Measurements from ENCODE around the gene PPP2R5D. TPM values are rescaled to one million over a fixed set of nuclear protein-coding genes. Genes with fewer than 3 reads are reported as not detected.

The PPP2R5D gene
- total RNA-seq, 1 experiment from 2014 or later: 52.7 TPM

- peaks cover 45% of the 10 kb centered on the region for H3K36me3 Mint-ChIP-seq
- ATAC-seq (no peak), DNase-seq (ENCODE audit: low spot score) (no peak)
- H3K27ac Mint-ChIP-seq: no peak overlapping the region
- TF ChIP-seq CDX4 (CRISPR knock-in tag; IDR thresholded peaks at IDR 0.05; ENCODE audit: borderline replicate concordance) (no peak), MLX (CRISPR knock-in tag; IDR thresholded peaks at IDR 0.05) (no peak), TEAD4 (CRISPR knock-in tag; IDR thresholded peaks at IDR 0.05) (no peak), FOXJ3 (CRISPR knock-in tag; IDR thresholded peaks at IDR 0.05; ENCODE audit: borderline replicate concordance) (no peak), CREM (CRISPR knock-in tag; IDR thresholded peaks at IDR 0.05) (no peak), MYBL2 (CRISPR knock-in tag; IDR thresholded peaks at IDR 0.05) (no peak), FOXK1 (CRISPR knock-in tag; IDR thresholded peaks at IDR 0.05) (no peak)
- no peaks in the 10 kb centered on the region for H3K4me1 Mint-ChIP-seq
- H3K27me3 Mint-ChIP-seq (ENCODE audit: low read depth): no peaks in the 10 kb centered on the region
- no peaks in the 10 kb centered on the region for H3K9me3 Mint-ChIP-seq
- no peak overlapping the region for H3K4me3 Mint-ChIP-seq
- ChIA-PET CTCF (no interaction called here), POLR2A (no interaction called here)
Measured at GRCh38 chr6:43036712-43037111, 52.3 kb downstream of the PPP2R5D start.

- CTCF ChIA-PET: interaction anchor here (0.5 kb wide), 1 partner anchor 155 kb away, joined by 4 read pairs; no protein-coding TSS in a partner anchor
- no peak overlapping the region for H3K27ac Mint-ChIP-seq
- H3K4me3 Mint-ChIP-seq: no peak overlapping the region
- peaks cover 44% of the 10 kb centered on the region for H3K36me3 Mint-ChIP-seq
- no peaks in the 10 kb centered on the region for H3K27me3 Mint-ChIP-seq (ENCODE audit: low read depth)
- DNase-seq (ENCODE audit: low spot score) (no peak), ATAC-seq (peak; percentile 65; the same call in 1 of the 2 replicates)
- POLR2A ChIA-PET: no interaction called here
- no peaks in the 10 kb centered on the region for H3K9me3 Mint-ChIP-seq
- TF ChIP-seq GRHL2 (CRISPR knock-in tag; IDR thresholded peaks at IDR 0.05; ENCODE audit: insufficient replicate concordance, severe bottlenecking) (no peak), ERG (CRISPR knock-in tag; IDR thresholded peaks at IDR 0.05) (no peak), ZNF219 (CRISPR knock-in tag; IDR thresholded peaks at IDR 0.05; ENCODE audit: borderline replicate concordance) (no peak), ZNF121 (CRISPR knock-in tag; IDR thresholded peaks at IDR 0.05) (no peak), RELA (CRISPR knock-in tag; IDR thresholded peaks at IDR 0.05; ENCODE audit: borderline replicate concordance) (no peak), ZNF281 (CRISPR knock-in tag; IDR thresholded peaks at IDR 0.05) (no peak), PRRX2 (CRISPR knock-in tag; IDR thresholded peaks at IDR 0.05) (no peak), IRF2 (CRISPR knock-in tag; IDR thresholded peaks at IDR 0.05; ENCODE audit: borderline replicate concordance, low read depth) (no peak), ZNF317 (CRISPR knock-in tag; IDR thresholded peaks at IDR 0.05; ENCODE audit: borderline replicate concordance, low read depth) (no peak), NR3C1 (CRISPR knock-in tag; conservative IDR thresholded peaks at IDR 0.05; ENCODE audit: low read depth) (no peak), E2F4 (CRISPR knock-in tag; IDR thresholded peaks at IDR 0.05; ENCODE audit: borderline replicate concordance, low read depth) (no peak), E2F5 (CRISPR knock-in tag; IDR thresholded peaks at IDR 0.05) (no peak)
- H3K4me1 Mint-ChIP-seq: no peaks in the 10 kb centered on the region
Measured at GRCh38 chr6:43037197-43037596, 52.8 kb downstream of the PPP2R5D start.

Data from WTC11 (cell line).